HTR-8/SVneo (cell line): ENCODE measurements around the gene SLC39A11.

ENCODE experiments used
- DNase-seq: peaks from one replicate; pipeline ENCODE4 v3.0.0; 2011; ENCODE audit warnings: low spot score, mixed read lengths; ENCODE audit not compliant: insufficient read length
- FAIRE-seq: peaks from 2 replicates; lab custom pipeline; 2011; peaks lifted over from hg19 to GRCh38; lab: Jason Lieb, UNC

SLC39A11 gene

GRCh38 chr17:72619976-72620650 is 472.4 kb downstream of the SLC39A11 start:
- FAIRE-seq (no peak), DNase-seq (no peak)

- no peak for DNase-seq
- FAIRE-seq, result no peak
Measured at GRCh38 chr17:72618001-72618509, 474.4 kb downstream of the SLC39A11 start.

- no peak for DNase-seq
- FAIRE-seq, result no peak
Measured at GRCh38 chr17:72617557-72617956, 474.9 kb downstream of the SLC39A11 start.

GRCh38 chr17:72616447-72616846 is 476.0 kb downstream of the SLC39A11 start:
- no peak for DNase-seq

GRCh38 chr17:72615627-72615991 is 476.9 kb downstream of the SLC39A11 start:
- FAIRE-seq, result no peak
- DNase-seq, result no peak

More at GRCh38 chr17:72616447-72616846, 476.0 kb downstream of the SLC39A11 start:
- no peak for FAIRE-seq

GRCh38 chr17:72614871-72615626 is 477.4 kb downstream of the SLC39A11 start:
- DNase-seq (no peak), FAIRE-seq (no peak)

- DNase-seq (no peak), FAIRE-seq (no peak)
Measured at GRCh38 chr17:72614476-72614870, 478.0 kb downstream of the SLC39A11 start.

- FAIRE-seq (peak; percentile 16), DNase-seq (no peak)
Measured at GRCh38 chr17:72613806-72614292, 478.6 kb downstream of the SLC39A11 start.

- no peak for DNase-seq
- no peak for FAIRE-seq
Measured at GRCh38 chr17:72613396-72613795, 479.1 kb downstream of the SLC39A11 start.

- DNase-seq (no peak), FAIRE-seq (no peak)
Measured at GRCh38 chr17:72611172-72611571, 481.3 kb downstream of the SLC39A11 start.

- FAIRE-seq (no peak), DNase-seq (no peak)
Measured at GRCh38 chr17:72609501-72609900, 483.0 kb downstream of the SLC39A11 start.

- FAIRE-seq (no peak), DNase-seq (no peak)
Measured at GRCh38 chr17:72608436-72608835, 484.1 kb downstream of the SLC39A11 start.

- FAIRE-seq, result no peak
Measured at GRCh38 chr17:72606656-72607055, 485.8 kb downstream of the SLC39A11 start.

GRCh38 chr17:72605543-72605942 is 486.9 kb downstream of the SLC39A11 start:
- DNase-seq (no peak), FAIRE-seq (no peak)

More at GRCh38 chr17:72606656-72607055, 485.8 kb downstream of the SLC39A11 start:
- no peak for DNase-seq

GRCh38 chr17:72604518-72604917 is 488.0 kb downstream of the SLC39A11 start:
- FAIRE-seq, result no peak
- no peak for DNase-seq

GRCh38 chr17:72603420-72604242 is 488.9 kb downstream of the SLC39A11 start:
- DNase-seq (no peak), FAIRE-seq (peak; percentile 9)

GRCh38 chr17:72602517-72603419 is 489.7 kb downstream of the SLC39A11 start:
- peak; percentile 49 for FAIRE-seq

GRCh38 chr17:72600934-72601333 is 491.6 kb downstream of the SLC39A11 start:
- DNase-seq (peak; percentile 55), FAIRE-seq (peak; percentile 58)

More at GRCh38 chr17:72602517-72603419, 489.7 kb downstream of the SLC39A11 start:
- DNase-seq, result peak; percentile 73

GRCh38 chr17:72599891-72600290 is 492.6 kb downstream of the SLC39A11 start:
- DNase-seq (no peak), FAIRE-seq (no peak)
